Measurements from ENCODE around the gene SPRED2.

Gene SPRED2

DNA sequence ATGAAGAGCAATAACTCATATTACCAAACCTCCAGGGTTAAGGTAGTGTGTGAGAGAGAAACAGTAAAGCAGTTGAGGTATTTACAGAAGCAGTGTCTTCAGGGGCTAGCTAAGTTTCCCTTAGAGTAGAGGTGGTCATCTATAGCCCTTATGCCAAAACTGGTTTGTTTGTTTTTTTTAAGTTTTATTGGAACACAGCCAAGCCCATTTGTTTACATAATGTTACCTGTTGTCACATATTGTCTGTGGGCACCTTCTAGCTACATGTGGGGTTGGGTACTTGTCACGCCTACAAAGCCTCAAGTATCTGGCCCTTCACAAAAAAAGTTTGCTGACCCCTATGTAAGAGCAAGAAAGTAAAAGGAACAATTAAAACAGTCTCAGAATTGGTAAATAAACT is 165.4 kb downstream of the SPRED2 start:
- no peak overlapping the region for H3K4me3 ChIP-seq (ENCODE audit: low read depth, low read length)
- DNase-seq (ENCODE audit: low read depth): no peak
- TF ChIP-seq, protein P1, sequence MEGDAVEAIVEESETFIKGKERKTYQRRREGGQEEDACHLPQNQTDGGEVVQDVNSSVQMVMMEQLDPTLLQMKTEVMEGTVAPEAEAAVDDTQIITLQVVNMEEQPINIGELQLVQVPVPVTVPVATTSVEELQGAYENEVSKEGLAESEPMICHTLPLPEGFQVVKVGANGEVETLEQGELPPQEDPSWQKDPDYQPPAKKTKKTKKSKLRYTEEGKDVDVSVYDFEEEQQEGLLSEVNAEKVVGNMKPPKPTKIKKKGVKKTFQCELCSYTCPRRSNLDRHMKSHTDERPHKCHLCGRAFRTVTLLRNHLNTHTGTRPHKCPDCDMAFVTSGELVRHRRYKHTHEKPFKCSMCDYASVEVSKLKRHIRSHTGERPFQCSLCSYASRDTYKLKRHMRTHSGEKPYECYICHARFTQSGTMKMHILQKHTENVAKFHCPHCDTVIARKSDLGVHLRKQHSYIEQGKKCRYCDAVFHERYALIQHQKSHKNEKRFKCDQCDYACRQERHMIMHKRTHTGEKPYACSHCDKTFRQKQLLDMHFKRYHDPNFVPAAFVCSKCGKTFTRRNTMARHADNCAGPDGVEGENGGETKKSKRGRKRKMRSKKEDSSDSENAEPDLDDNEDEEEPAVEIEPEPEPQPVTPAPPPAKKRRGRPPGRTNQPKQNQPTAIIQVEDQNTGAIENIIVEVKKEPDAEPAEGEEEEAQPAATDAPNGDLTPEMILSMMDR (IDR thresholded peaks at IDR 0.05; ENCODE audit: low read depth, low read length, missing control alignments): no peak

DNA sequence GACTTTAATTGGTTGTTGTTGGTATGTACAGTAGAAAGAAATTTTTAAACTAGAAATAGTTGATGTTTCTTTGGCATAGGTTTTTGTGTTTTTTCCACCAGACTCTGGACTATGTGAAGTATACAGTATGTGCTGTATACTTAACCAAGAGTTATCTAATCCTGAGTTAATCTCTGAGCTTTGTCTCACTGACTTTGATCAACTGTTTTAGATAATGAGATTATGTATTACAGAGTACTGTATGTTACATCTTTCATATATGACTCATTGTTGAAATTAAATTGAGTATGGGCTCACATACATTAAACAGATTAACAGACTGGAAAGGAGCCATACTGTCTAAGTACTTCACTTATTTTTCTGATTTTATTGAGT is 166.7 kb downstream of the SPRED2 start:
- TF ChIP-seq, protein P1 (IDR thresholded peaks at IDR 0.05; ENCODE audit: low read depth, low read length, missing control alignments): no peak
- no peak overlapping the region for H3K4me3 ChIP-seq (ENCODE audit: low read depth, low read length)
- no peak for DNase-seq (ENCODE audit: low read depth)

DNA sequence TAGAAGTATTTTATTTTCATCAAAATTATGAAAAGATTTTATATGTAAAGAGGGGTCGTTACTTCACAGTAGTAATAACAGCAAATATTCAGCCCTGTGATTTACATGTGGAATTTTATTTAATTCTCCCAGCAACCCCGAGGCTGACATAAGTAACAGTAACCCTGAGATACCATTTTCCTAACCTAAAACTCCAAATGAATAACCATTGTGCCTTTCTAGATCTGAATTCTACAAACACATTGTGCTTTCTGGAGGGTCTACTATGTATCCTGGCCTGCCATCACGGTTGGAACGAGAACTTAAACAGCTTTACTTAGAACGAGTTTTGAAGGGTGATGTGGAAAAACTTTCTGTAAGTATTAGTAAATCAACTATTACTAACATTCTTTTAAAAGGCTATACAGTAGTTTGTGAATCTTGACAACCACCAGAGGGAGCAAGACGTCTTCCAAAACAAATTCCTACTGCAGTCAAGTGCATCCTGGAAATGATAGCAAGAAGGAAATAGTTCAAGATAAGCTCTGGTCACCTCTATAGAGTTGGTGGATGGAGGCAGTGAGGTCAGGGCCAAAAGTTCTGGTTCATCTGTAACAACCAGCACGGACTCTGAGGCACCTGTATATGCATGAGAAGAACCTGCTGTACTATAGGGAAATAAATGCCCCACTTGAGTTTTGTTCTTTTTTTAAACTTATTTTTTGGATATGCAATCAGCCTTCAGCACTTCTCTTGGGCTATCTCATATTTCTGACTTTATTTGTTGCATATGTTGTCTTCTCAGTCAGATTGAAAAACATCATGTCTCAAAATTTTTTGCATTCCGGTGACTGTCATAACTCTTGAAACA is 167.4 kb downstream of the SPRED2 start:
- no peak overlapping the region for H3K4me3 ChIP-seq (ENCODE audit: low read depth, low read length)
- DNase-seq (ENCODE audit: low read depth): peak; percentile 49
- TF ChIP-seq, protein P1 (IDR thresholded peaks at IDR 0.05; ENCODE audit: low read depth, low read length, missing control alignments): peak; percentile 57

- DNase-seq (ENCODE audit: low read depth): no peak
- H3K4me3 ChIP-seq (ENCODE audit: low read depth, low read length): no peak overlapping the region
- TF ChIP-seq, protein P1 (IDR thresholded peaks at IDR 0.05; ENCODE audit: low read depth, low read length, missing control alignments): no peak
Measured at GRCh38 chr2:65263986-65264385, 168.4 kb downstream of the SPRED2 start.

- no peak for DNase-seq (ENCODE audit: low read depth)
- TF ChIP-seq, protein P1 (IDR thresholded peaks at IDR 0.05; ENCODE audit: low read depth, low read length, missing control alignments): no peak
- no peak overlapping the region for H3K4me3 ChIP-seq (ENCODE audit: low read depth, low read length)
Measured at GRCh38 chr2:65263262-65263661, 169.1 kb downstream of the SPRED2 start.

DNA sequence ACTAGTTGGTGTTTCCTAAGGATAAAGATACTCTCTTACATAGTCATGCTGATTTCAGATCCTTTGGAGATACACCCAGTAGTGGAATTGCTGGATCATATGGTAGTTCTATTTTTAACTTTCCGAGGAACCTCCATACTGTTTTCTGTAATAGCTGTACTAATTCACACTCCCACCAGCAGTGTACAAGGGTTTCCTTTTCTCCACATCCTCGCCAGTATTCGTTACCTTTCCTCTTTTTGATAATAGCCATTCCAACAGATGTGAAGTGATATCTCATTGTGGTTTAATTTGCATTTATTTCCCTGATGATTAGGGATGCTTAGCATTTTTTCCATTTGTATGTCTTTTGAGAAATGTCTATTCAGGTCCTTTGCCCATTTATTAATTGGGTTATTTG is 170.7 kb downstream of the SPRED2 start:
- no peak overlapping the region for H3K4me3 ChIP-seq (ENCODE audit: low read depth, low read length)
- TF ChIP-seq, protein P1 (IDR thresholded peaks at IDR 0.05; ENCODE audit: low read depth, low read length, missing control alignments): no peak
- DNase-seq (ENCODE audit: low read depth): no peak
